ENCODE measurements around the gene PODNL1.
"Not testable (repeated sequence)": the region's sequence is repeated elsewhere in the genome, so short reads cannot be mapped to it uniquely, and the experiment has no call there.

PODNL1 gene

DNA sequence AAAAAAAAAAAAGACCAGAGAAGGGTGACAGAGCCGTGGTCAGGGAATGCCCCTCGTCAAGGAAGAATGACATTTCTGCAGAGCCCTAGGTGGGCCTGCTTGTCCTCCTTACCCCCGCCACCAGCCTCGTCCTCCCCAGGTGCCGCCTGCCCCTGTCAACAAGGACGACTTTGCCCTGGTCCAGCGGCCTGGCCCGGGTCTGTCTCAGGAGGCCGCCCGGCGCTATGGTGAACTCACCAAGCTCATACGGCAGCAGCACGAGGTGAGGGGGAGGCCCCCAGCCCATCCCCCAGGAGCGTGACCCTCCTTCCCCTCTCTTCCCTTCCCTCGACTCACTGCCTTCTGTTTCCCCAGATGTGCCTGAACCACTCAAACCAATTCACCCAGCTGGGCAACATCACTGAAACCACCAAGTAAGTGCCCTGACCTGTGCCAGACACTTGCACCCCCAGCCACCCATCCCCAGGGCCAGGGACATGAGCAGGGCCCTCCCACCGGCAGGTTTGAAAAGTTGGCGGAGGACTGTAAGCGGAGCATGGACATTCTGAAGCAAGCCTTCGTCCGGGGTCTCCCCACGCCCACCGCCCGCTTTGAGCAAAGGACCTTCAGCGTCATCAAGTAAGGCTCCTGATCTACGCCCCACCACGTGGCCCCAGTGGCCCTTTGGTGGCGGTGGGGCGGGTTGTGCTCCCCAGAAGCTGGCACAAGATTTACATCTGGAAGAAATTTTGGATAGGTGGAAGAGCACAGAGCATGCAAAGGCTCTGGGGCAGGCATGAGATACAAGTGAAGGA, 14.8 kb downstream of the PODNL1 start:
- no peak for DNase-seq

DNA sequence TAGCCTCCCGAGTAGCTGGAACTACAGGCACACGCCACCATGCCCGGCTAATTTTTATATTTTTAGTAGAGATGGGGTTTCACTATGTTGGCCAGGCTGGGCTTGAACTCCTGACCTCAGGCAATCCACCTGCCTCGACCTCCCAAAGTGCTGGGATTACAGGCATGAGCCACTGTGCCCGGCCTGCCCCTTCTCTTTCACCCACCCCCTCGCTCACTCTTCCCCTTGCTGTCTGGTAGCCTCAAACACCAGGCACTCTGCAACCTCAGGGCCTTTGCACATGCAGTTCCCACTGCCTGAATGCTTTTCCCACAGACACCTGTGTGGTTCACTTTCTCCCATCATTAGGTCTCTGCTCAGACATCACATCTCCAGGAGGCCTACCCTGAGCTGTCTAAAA, 16.1 kb downstream of the PODNL1 start:
- not testable (repeated sequence) for DNase-seq

- DNase-seq: peak in 1 of 2 experiments; percentile 22
Measured at GRCh38 chr19:13920940-13921747, 17.1 kb downstream of the PODNL1 start.

- DNase-seq: no peak
Measured at GRCh38 chr19:13920524-13920923, 17.7 kb downstream of the PODNL1 start.

DNA sequence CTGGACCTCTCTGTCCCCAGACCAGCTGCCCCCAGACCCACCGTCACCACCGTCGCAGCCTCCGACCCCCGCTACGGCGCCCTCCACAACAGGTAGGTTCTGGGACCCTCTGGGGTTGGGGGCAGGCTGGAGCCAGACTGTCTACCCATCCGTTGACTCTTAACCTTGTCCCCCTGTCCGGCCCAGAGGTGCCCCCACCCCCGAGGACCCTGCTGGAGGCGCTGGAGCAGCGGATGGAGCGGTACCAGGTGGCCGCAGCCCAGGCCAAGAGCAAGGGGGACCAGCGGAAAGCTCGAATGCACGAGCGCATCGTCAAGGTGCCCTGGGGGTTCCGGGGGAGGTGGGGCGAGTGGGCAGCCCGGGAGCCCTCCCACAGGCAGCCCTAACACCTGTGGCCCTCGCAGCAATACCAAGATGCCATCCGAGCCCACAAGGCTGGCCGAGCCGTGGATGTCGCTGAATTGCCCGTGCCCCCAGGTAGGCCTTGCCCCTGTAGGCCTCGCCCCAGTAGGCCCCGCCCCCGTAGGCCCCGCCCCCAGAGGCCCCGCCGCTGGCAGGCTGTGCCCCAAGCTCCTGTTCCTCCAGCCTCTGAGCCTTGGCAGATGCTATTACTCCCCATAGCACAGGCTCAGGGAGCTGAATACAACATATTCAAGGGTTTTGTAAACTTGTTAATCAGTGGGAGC, 19.3 kb downstream of the PODNL1 start:
- DNase-seq: no peak

DNA sequence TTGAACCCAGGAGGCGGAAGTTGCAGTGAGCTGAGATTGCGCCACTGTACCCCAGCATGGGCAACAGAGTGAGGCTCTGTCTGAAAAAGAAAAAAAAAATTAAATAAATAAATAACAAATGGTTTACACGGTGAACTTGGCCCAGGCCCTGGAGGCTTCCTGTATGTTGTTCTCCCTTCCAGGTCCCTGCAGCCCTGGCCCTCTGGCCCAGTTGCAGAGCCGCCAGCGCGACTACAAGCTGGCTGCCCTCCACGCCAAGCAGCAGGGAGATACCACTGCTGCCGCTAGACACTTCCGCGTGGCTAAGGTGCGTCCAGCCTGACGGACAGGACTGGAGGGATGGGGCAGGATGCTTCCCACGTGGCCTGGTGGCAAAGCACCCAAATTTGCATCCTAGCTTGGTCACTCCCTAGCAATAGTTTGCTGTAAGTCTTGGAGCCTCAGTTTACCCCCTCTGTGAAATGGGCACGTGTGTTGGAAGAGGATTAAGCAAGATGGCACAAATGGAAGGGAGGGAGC, 20.3 kb downstream of the PODNL1 start:
- DNase-seq: no peak

- no peak for DNase-seq
Measured at GRCh38 chr19:13914777-13915176, 23.4 kb downstream of the PODNL1 start.

- DNase-seq: no peak
Measured at GRCh38 chr19:13913352-13913751, 24.9 kb downstream of the PODNL1 start.

- no peak for DNase-seq
Measured at GRCh38 chr19:13909430-13909829, 28.8 kb downstream of the PODNL1 start.

DNA sequence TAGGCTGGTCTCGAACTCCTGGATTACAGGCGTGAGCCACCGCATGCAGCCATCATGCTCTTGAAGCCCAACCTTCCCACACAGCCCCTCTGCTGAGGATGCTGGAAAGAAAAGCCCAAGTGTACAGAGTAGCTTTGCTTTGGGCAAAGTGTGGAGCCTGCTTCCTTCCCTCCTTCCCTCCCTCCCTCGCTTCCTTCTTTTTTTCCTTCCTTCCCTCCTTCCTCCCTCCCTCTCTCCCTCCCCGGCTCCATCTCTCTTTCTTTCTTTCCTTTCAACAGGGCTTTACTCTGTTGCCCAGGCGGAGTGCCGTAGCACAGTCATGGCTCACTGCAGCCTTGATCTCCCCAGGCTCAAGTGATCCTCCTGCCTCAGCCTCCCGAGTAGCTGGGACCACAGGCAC, 29.5 kb downstream of the PODNL1 start:
- no peak for DNase-seq

DNA sequence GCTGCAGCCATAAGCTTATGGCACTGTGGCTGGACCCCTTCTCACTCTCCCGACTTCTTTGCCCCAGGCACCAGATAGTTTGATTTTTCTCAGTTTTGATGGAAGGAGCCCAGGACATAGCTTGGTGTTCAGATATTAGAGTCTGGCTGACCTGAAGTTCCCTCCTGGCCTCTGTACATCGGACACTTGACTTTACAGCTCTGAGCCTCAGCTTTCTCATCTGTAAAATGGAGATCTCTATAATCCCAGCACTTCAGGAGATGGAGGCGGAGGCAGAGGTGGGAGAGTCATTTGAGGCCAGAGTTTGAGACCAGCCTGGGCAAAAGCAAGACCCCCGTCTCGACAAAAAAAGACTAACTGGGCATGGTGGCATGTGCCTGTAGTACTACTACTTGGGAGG, 31.3 kb downstream of the PODNL1 start:
- DNase-seq: no peak

DNA sequence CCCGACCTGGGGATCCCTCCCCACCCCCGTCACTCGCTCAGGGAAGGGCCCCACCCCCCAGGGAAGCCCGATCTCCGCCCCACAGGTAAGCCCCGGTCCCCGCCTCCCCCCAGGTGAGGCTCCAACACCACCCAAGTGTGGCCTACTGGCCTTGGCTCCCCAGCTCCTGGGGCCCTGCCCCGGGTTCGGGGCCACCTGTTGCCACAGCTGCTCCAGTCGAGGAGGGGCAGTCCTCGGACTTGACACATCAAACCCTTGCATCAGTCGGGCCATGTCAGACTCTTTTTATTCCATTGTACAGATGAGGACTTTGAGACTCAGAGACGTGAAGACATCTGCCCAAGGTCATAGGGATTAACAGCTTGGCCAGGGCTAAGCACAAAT, 31.7 kb downstream of the PODNL1 start:
- no peak for DNase-seq

GRCh38 chr19:13905634-13906520, 32.3 kb downstream of the PODNL1 start, which contains the start of the genes BRME1 and CC2D1A:
BRME1 (minus strand) TSS chr19:13906117; CDS start chr19:13904892, 1,225 bp downstream.
CC2D1A (plus strand) TSS chr19:13906201; CDS start chr19:13906442, 241 bp downstream.
- DNase-seq: peak; percentile 81 to 93

GRCh38 chr19:13902993-13903555, 35.1 kb downstream of the PODNL1 start:
- DNase-seq: no peak

DNA sequence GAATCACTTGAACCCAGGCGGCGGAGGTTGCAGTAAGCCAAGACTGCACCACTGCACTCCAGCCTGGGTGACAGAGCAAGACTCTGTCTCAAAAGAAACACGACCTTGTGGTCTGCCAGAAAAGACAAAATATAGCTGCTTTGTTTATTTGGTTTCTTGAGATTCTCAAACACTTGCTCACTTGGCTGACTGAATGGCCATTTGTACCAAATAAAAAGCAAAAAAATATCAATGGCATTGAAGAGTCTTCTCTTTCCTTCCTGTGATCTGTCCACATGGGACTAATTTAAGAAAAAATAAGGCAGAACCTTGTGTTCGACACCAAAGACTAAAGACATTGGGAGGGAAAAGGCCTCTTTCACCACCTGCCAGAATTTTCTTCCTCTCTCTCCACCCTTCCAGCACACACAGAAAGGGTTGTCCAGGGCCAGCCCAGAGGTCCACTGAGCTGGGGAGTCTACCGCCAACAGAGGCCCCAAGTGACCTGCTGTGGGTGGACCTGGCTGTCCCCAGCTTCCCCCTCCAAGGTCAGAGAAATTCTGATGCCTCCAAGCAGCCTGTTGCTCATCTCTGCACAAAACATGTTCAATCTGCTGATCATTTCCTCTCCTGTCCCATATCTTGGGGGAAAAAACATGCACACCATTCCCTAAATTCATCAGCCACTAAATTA, 38.2 kb downstream of the PODNL1 start:
- no peak for DNase-seq

DNA sequence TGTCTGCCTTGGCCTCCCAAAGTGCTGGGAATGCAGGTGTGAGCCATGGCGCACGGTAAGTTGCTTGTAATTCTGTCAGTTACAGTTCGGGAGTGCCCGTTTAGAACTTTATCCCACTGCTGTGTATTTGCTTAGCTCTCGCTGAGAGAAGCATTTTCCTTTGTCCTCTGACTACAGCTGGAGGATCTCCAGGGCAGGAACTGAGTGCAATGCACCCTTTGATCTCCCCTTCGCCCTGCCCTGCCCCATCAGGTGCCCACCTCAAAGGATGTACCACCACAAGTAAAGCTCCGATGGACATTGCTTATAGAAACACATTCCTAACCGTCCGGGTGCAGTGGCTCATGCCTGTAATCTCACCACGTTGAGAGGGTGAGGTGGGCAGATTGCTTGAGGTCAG, 38.8 kb downstream of the PODNL1 start:
- no peak for DNase-seq

DNA sequence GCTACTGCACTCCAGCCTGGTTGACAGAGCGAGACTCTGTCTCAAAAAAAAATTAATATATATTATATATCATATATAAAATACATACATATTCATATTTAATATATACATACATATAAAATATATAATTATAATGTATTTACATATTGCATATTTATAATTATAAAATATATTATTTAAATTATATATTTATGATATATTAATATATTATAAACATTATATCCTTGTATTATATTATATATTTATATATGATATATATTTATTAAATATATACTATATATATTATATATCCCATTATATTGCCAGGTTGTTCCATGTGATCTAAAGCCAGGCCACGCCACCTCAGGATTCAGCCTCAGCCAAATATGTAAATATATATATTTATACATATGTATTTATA, 42.0 kb downstream of the PODNL1 start:
- no peak for DNase-seq

DNA sequence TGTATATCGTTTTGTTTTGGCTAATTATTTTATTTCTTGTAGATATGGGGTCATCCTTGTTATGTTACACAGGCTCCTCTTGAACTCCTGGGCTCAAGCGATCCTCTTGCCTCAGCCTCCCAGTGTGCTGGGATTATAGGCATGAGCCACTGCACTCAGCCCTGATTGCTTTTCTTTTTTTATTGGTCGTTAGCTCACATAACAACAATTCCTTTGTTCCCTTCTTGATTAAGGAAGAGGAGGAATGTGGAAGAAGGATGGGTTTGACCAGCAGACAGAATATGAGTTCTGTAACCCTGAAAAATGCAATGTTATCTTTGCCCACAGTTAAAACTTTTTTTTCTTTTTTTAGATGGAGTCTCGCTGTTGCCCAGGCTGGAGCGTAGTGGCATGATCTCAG, 43.7 kb downstream of the PODNL1 start:
- no peak for DNase-seq

- DNase-seq: no peak
Measured at GRCh38 chr19:13892870-13893269, 45.3 kb downstream of the PODNL1 start.

- DNase-seq: no peak
Measured at GRCh38 chr19:13890136-13890535, 48.1 kb downstream of the PODNL1 start.

- DNase-seq: no peak
Measured at GRCh38 chr19:13888281-13888680, 49.9 kb downstream of the PODNL1 start.
